Measurements from ENCODE around the gene UBE2E2. TPM values are rescaled to one million over a fixed set of nuclear protein-coding genes. Genes with fewer than 3 reads are reported as not detected.
"Not testable (repeated sequence)": the region's sequence is repeated elsewhere in the genome, so short reads cannot be mapped to it uniquely, and the experiment has no call there.

Gene UBE2E2
- total RNA-seq, 1 donor from 2014 or later = 85.2 TPM

- no peak for TF ChIP-seq CTCF (IDR thresholded peaks at IDR 0.05)
- no peak overlapping the region for H3K27ac Mint-ChIP-seq (ENCODE audit: unreplicated experiment)
- H3K4me1 Mint-ChIP-seq (ENCODE audit: low read depth) = peaks cover 17% of the 10 kb centered on the region
Measured at GRCh38 chr3:23331141-23331935, 128.2 kb downstream of the UBE2E2 start.

GRCh38 chr3:23333633-23334032 is 130.5 kb downstream of the UBE2E2 start:
- H3K36me3 Mint-ChIP-seq (ENCODE audit: low read depth) = no peaks in the 10 kb centered on the region
- no peaks in the 10 kb centered on the region for H3K27me3 Mint-ChIP-seq (ENCODE audit: low read depth)
- H3K4me3 Mint-ChIP-seq (ENCODE audit: unreplicated experiment) = no peak overlapping the region
- peaks cover 17% of the 10 kb centered on the region for H3K4me1 Mint-ChIP-seq (ENCODE audit: low read depth)
- H3K27ac Mint-ChIP-seq (ENCODE audit: unreplicated experiment) = no peak overlapping the region
- no peaks in the 10 kb centered on the region for H3K9me3 Mint-ChIP-seq (ENCODE audit: low read depth)
- no peak for TF ChIP-seq CTCF (IDR thresholded peaks at IDR 0.05)
- no peak for DNase-seq (ENCODE audit: low spot score)

More at GRCh38 chr3:23331141-23331935, 128.2 kb downstream of the UBE2E2 start:
- H3K9me3 Mint-ChIP-seq (ENCODE audit: low read depth) = no peaks in the 10 kb centered on the region
- H3K4me3 Mint-ChIP-seq (ENCODE audit: unreplicated experiment) = no peak overlapping the region
- DNase-seq (ENCODE audit: low spot score) = no peak
- no peaks in the 10 kb centered on the region for H3K36me3 Mint-ChIP-seq (ENCODE audit: low read depth)
- H3K27me3 Mint-ChIP-seq (ENCODE audit: low read depth) = no peaks in the 10 kb centered on the region

GRCh38 chr3:23336853-23337252 is 133.7 kb downstream of the UBE2E2 start:
- H3K36me3 Mint-ChIP-seq (ENCODE audit: low read depth); H3K9me3 Mint-ChIP-seq (ENCODE audit: low read depth); H3K27me3 Mint-ChIP-seq (ENCODE audit: low read depth); DNase-seq (ENCODE audit: low spot score); H3K27ac Mint-ChIP-seq (ENCODE audit: unreplicated experiment); H3K4me1 Mint-ChIP-seq (ENCODE audit: low read depth); H3K4me3 Mint-ChIP-seq (ENCODE audit: unreplicated experiment): not testable (repeated sequence)

GRCh38 chr3:23341147-23341838 is 138.2 kb downstream of the UBE2E2 start:
- Mint-ChIP-seq H3K9me3 (ENCODE audit: low read depth) (no peaks in the 10 kb centered on the region), H3K27me3 (ENCODE audit: low read depth) (no peaks in the 10 kb centered on the region), H3K27ac (ENCODE audit: unreplicated experiment) (no peak overlapping the region), H3K4me1 (ENCODE audit: low read depth) (peaks cover 7% of the 10 kb centered on the region), H3K4me3 (ENCODE audit: unreplicated experiment) (no peak overlapping the region), H3K36me3 (ENCODE audit: low read depth) (no peaks in the 10 kb centered on the region)
- no peak for TF ChIP-seq CTCF (IDR thresholded peaks at IDR 0.05)
- no peak for DNase-seq (ENCODE audit: low spot score)

- H3K4me1 Mint-ChIP-seq (ENCODE audit: low read depth) = peaks cover 7% of the 10 kb centered on the region
- H3K27me3 Mint-ChIP-seq (ENCODE audit: low read depth) = no peaks in the 10 kb centered on the region
- no peak for TF ChIP-seq CTCF (IDR thresholded peaks at IDR 0.05)
- no peak overlapping the region for H3K4me3 Mint-ChIP-seq (ENCODE audit: unreplicated experiment)
- no peak overlapping the region for H3K27ac Mint-ChIP-seq (ENCODE audit: unreplicated experiment)
- DNase-seq (ENCODE audit: low spot score) = no peak
- peaks cover 2% of the 10 kb centered on the region for H3K36me3 Mint-ChIP-seq (ENCODE audit: low read depth)
- H3K9me3 Mint-ChIP-seq (ENCODE audit: low read depth) = peaks cover 5% of the 10 kb centered on the region
Measured at GRCh38 chr3:23342343-23342742, 139.2 kb downstream of the UBE2E2 start.

Data from chondrocyte (in vitro differentiated cells).